ENCODE results near the gene NCOA1.

NCOA1 gene

DNA sequence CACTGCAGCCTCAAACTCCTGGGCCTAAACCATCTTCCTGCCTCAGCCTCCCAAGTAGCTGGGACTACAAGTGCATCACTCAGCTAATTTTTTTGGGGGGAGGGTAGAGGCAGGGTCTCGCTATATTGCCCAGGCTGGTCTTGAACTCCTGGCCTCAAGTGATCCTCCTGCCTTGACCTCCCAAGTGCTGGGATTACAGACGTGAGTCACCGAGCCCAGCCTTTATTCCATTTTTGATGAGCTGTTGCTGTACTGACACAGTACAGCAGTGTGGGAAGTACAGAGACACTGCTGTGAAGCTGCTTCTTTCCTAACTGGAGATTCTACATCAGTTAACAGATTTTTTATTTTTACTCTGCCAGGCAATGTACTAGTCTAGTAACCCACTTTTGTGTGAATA is 283.3 kb downstream of the NCOA1 start:
- WGBS, 2 donors (ENCODE audit: extremely low coverage in 2 of 2, insufficient read length in 2 of 2, insufficient replicate concordance in 1 of 2), result no CpG with 5 or more reads among the region's 3 CpGs
- Histone ChIP-seq H3K9me3 (replicated peaks in 1 of 2; ENCODE audit: control insufficient read depth in 2 of 2, insufficient read depth in 1 of 2, low read depth in 1 of 2, low read length in 2 of 2) (peaks cover 2 to 11% of the 10 kb centered on the region in 2 donors), H2BK15ac (ENCODE audit: low read length) (no peak overlapping the region), H3K14ac (ENCODE audit: low read length) (no peak overlapping the region), H3K4me2 (ENCODE audit: insufficient read depth, low read length, poor library complexity, severe bottlenecking) (no peak overlapping the region), H3K4ac (ENCODE audit: low read length) (no peak overlapping the region), H3K36me3 (replicated peaks in 1 of 2; ENCODE audit: control insufficient read depth in 2 of 2, insufficient read depth in 2 of 2, low read length in 2 of 2) (peaks cover 3 to 12% of the 10 kb centered on the region in 2 donors), H3K27me3 (ENCODE audit: control insufficient read depth in 3 of 3, insufficient read depth in 3 of 3, low read depth in 1 of 3, low read length in 3 of 3) (no peaks in the 10 kb centered on the region), H2BK120ac (ENCODE audit: low read depth, low read length) (no peak overlapping the region), H4K8ac (ENCODE audit: low read depth, low read length) (no peak overlapping the region), H2AK5ac (ENCODE audit: low read depth, low read length) (no peak overlapping the region), H3K18ac (ENCODE audit: low read length) (no peak overlapping the region), H2BK5ac (ENCODE audit: low read length) (no peak overlapping the region), H3K27ac (replicated peaks; ENCODE audit: low read length) (no peak overlapping the region), H2BK12ac (ENCODE audit: low read length) (no peak overlapping the region), H3K4me3 (ENCODE audit: low read length in 2 of 2) (no peak overlapping the region), H2AFZ (ENCODE audit: low read length) (no peak overlapping the region), H3K23ac (ENCODE audit: low read depth, low read length, poor library complexity) (no peak overlapping the region), H3K9ac (ENCODE audit: low read depth, low read length, poor library complexity) (no peak overlapping the region), H3K4me1 (ENCODE audit: control insufficient read depth in 2 of 2, insufficient read depth in 1 of 2, low read depth in 1 of 2, low read length in 2 of 2) (peaks cover 0 to 1% of the 10 kb centered on the region in 2 donors), H3K79me1 (ENCODE audit: low read depth, low read length) (no peaks in the 10 kb centered on the region), H4K91ac (ENCODE audit: low read depth, low read length, poor library complexity) (no peak overlapping the region)
- no peak for DNase-seq (ENCODE audit: low spot score)

DNA sequence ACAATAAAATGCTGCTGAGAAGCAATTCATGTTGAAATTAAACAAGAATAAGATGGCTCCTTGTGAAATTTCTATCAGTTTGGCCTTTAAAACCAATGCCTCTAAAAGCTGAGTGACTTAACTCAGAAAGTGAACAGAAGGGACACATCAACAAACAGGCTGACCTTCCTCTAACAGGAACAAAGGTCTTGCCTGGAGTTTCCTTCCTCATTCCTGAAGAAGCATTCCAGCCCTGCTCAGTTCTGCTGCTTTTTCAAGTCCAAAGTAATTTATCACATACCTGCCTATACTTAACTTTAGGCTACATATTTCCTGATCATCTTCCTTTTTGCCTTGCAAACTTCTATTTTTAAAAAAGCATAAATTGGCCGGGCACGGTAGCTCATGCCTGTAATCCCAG is 288.1 kb downstream of the NCOA1 start:
- Histone ChIP-seq H3K4me2 (ENCODE audit: insufficient read depth, low read length, poor library complexity, severe bottlenecking) (no peak overlapping the region), H3K23ac (ENCODE audit: low read depth, low read length, poor library complexity) (no peak overlapping the region), H2AFZ (ENCODE audit: low read length) (peak overlapping the region; percentile 16), H2AK5ac (ENCODE audit: low read depth, low read length) (no peak overlapping the region), H3K4ac (ENCODE audit: low read length) (no peak overlapping the region), H3K4me1 (ENCODE audit: control insufficient read depth in 2 of 2, insufficient read depth in 1 of 2, low read depth in 1 of 2, low read length in 2 of 2) (no peaks in the 10 kb centered on the region), H3K36me3 (replicated peaks in 1 of 2; ENCODE audit: control insufficient read depth in 2 of 2, insufficient read depth in 2 of 2, low read length in 2 of 2) (no peaks in the 10 kb centered on the region), H3K9ac (ENCODE audit: low read depth, low read length, poor library complexity) (no peak overlapping the region), H3K27ac (replicated peaks; ENCODE audit: low read length) (no peak overlapping the region), H4K91ac (ENCODE audit: low read depth, low read length, poor library complexity) (no peak overlapping the region), H3K18ac (ENCODE audit: low read length) (no peak overlapping the region), H2BK15ac (ENCODE audit: low read length) (no peak overlapping the region), H3K9me3 (replicated peaks in 1 of 2; ENCODE audit: control insufficient read depth in 2 of 2, insufficient read depth in 1 of 2, low read depth in 1 of 2, low read length in 2 of 2) (no peaks in the 10 kb centered on the region), H4K8ac (ENCODE audit: low read depth, low read length) (no peak overlapping the region), H2BK5ac (ENCODE audit: low read length) (no peak overlapping the region), H2BK120ac (ENCODE audit: low read depth, low read length) (no peak overlapping the region), H3K4me3 (ENCODE audit: low read length in 2 of 2) (no peak overlapping the region), H3K27me3 (ENCODE audit: control insufficient read depth in 3 of 3, insufficient read depth in 3 of 3, low read depth in 1 of 3, low read length in 3 of 3) (no peaks in the 10 kb centered on the region), H3K79me1 (ENCODE audit: low read depth, low read length) (no peaks in the 10 kb centered on the region), H3K14ac (ENCODE audit: low read length) (no peak overlapping the region), H2BK12ac (ENCODE audit: low read length) (no peak overlapping the region)
- WGBS, 2 donors (ENCODE audit: extremely low coverage in 2 of 2, insufficient read length in 2 of 2, insufficient replicate concordance in 1 of 2), result no CpG with 5 or more reads among the region's 2 CpGs
- DNase-seq (ENCODE audit: low spot score), result no peak

DNA sequence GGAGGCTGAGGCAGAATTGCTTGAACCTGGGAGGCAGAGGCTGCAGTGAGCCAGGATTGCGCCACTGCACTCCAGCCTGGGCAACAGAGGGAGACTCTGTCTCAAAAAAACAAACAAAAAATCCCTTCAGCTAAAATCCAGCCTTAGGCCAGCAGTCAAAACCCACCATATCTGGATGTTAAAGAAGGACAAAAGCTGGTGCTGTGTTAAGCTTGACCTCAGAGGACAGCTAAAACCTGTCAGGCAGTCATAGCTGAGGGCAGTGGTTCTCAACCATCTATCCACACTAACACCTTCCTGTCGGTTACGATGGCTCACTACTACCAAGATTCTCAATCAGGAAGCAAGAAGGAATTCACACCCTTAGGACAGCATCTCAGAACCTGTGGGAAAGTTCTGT is 292.6 kb downstream of the NCOA1 start:
- Histone ChIP-seq H2BK120ac (ENCODE audit: low read depth, low read length) (no peak overlapping the region), H2AK5ac (ENCODE audit: low read depth, low read length) (no peak overlapping the region), H3K4me3 (ENCODE audit: low read length in 2 of 2) (no peak overlapping the region), H3K23ac (ENCODE audit: low read depth, low read length, poor library complexity) (no peak overlapping the region), H2AFZ (ENCODE audit: low read length) (no peak overlapping the region), H3K36me3 (replicated peaks in 1 of 2; ENCODE audit: control insufficient read depth in 2 of 2, insufficient read depth in 2 of 2, low read length in 2 of 2) (no peaks in the 10 kb centered on the region), H3K4me1 (ENCODE audit: control insufficient read depth in 2 of 2, insufficient read depth in 1 of 2, low read depth in 1 of 2, low read length in 2 of 2) (no peaks in the 10 kb centered on the region), H3K9ac (ENCODE audit: low read depth, low read length, poor library complexity) (no peak overlapping the region), H2BK5ac (ENCODE audit: low read length) (no peak overlapping the region), H3K79me1 (ENCODE audit: low read depth, low read length) (no peaks in the 10 kb centered on the region), H4K8ac (ENCODE audit: low read depth, low read length) (no peak overlapping the region), H2BK12ac (ENCODE audit: low read length) (no peak overlapping the region), H3K14ac (ENCODE audit: low read length) (no peak overlapping the region), H3K18ac (ENCODE audit: low read length) (no peak overlapping the region), H3K9me3 (replicated peaks in 1 of 2; ENCODE audit: control insufficient read depth in 2 of 2, insufficient read depth in 1 of 2, low read depth in 1 of 2, low read length in 2 of 2) (no peaks in the 10 kb centered on the region), H2BK15ac (ENCODE audit: low read length) (no peak overlapping the region), H3K4ac (ENCODE audit: low read length) (no peak overlapping the region), H4K91ac (ENCODE audit: low read depth, low read length, poor library complexity) (no peak overlapping the region), H3K4me2 (ENCODE audit: insufficient read depth, low read length, poor library complexity, severe bottlenecking) (no peak overlapping the region), H3K27me3 (ENCODE audit: control insufficient read depth in 3 of 3, insufficient read depth in 3 of 3, low read depth in 1 of 3, low read length in 3 of 3) (no peaks in the 10 kb centered on the region), H3K27ac (replicated peaks; ENCODE audit: low read length) (no peak overlapping the region)
- DNase-seq (ENCODE audit: low spot score), result no peak
- no CpG with 5 or more reads among the region's 3 CpGs for WGBS, 2 donors (ENCODE audit: extremely low coverage in 2 of 2, insufficient read length in 2 of 2, insufficient replicate concordance in 1 of 2)

DNA sequence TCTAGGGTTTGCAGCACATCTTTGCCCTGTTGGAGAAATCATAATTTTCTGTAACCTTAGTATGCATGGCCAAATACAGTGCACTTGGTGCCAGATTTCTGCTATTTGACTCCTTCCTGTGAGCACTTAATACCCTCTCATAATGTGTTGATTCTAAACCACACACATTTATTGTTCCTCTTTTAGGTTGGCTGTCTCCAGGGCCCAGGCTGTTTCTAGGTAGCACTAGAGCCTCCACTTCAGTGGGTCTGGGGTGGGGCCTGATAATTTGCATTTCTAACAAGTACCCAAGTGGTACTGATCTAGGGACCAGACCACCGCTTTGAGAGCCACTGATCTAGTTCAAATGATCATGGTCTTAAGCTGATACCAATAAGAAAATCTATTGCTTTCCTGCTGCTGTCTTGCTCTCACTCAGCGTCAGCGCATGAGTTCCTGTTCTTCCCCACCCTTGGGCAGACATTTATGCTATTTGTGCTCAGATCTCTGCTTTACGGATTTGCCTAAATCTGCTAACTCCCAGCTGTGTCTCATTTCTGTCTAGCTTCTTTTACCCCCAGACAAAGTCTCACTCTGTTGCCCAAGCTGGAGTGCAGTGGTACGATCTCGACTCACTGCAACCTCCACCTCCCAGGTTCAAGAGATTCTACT is 294.7 kb downstream of the NCOA1 start:
- H2BK15ac ChIP-seq (ENCODE audit: low read length), result no peak overlapping the region
- no peak overlapping the region for H3K9ac ChIP-seq (ENCODE audit: low read depth, low read length, poor library complexity)
- H4K91ac ChIP-seq (ENCODE audit: low read depth, low read length, poor library complexity), result no peak overlapping the region
- H3K4me2 ChIP-seq (ENCODE audit: insufficient read depth, low read length, poor library complexity, severe bottlenecking), result no peak overlapping the region
- H3K27ac ChIP-seq (replicated peaks; ENCODE audit: low read length), result no peak overlapping the region
- no peak overlapping the region for H4K8ac ChIP-seq (ENCODE audit: low read depth, low read length)
- H3K36me3 ChIP-seq (replicated peaks in 1 of 2; ENCODE audit: control insufficient read depth in 2 of 2, insufficient read depth in 2 of 2, low read length in 2 of 2), result peaks cover 0 to 6% of the 10 kb centered on the region in 2 donors
- H3K9me3 ChIP-seq (replicated peaks in 1 of 2; ENCODE audit: control insufficient read depth in 2 of 2, insufficient read depth in 1 of 2, low read depth in 1 of 2, low read length in 2 of 2), result no peaks in the 10 kb centered on the region
- H3K4me1 ChIP-seq (ENCODE audit: control insufficient read depth in 2 of 2, insufficient read depth in 1 of 2, low read depth in 1 of 2, low read length in 2 of 2), result peaks cover 0 to 1% of the 10 kb centered on the region in 2 donors
- no peak overlapping the region for H2BK12ac ChIP-seq (ENCODE audit: low read length)
- H3K79me1 ChIP-seq (ENCODE audit: low read depth, low read length), result no peaks in the 10 kb centered on the region
- no peak overlapping the region for H2AFZ ChIP-seq (ENCODE audit: low read length)
- H3K18ac ChIP-seq (ENCODE audit: low read length), result no peak overlapping the region
- no peak overlapping the region for H2BK120ac ChIP-seq (ENCODE audit: low read depth, low read length)
- no peak overlapping the region for H3K4me3 ChIP-seq (ENCODE audit: low read length in 2 of 2)
- WGBS, 2 donors (ENCODE audit: extremely low coverage in 2 of 2, insufficient read length in 2 of 2, insufficient replicate concordance in 1 of 2), result no CpG with 5 or more reads among the region's 6 CpGs
- no peak overlapping the region for H3K23ac ChIP-seq (ENCODE audit: low read depth, low read length, poor library complexity)
- H2BK5ac ChIP-seq (ENCODE audit: low read length), result no peak overlapping the region
- H3K4ac ChIP-seq (ENCODE audit: low read length), result no peak overlapping the region
- no peak overlapping the region for H2AK5ac ChIP-seq (ENCODE audit: low read depth, low read length)
- no peaks in the 10 kb centered on the region for H3K27me3 ChIP-seq (ENCODE audit: control insufficient read depth in 3 of 3, insufficient read depth in 3 of 3, low read depth in 1 of 3, low read length in 3 of 3)
- no peak for DNase-seq (ENCODE audit: low spot score)
- H3K14ac ChIP-seq (ENCODE audit: low read length), result no peak overlapping the region
